HUES64 (cell line): Measurements from ENCODE around the gene DCLK1.
"Not testable (repeated sequence)": the region's sequence is repeated elsewhere in the genome, so short reads cannot be mapped to it uniquely, and the experiment has no call there.

Experiments
- H3K27ac ChIP-seq: 2 replicates; pipeline ENCODE4 v1.7.0; 2013; ENCODE audit warnings: low read depth, low read length, inconsistent platforms
- H3K27me3 ChIP-seq: 2 replicates; pipeline ENCODE4 v1.6.1; 2013; ENCODE audit warnings: mild to moderate bottlenecking, low read length; ENCODE audit not compliant: insufficient read depth
- H3K36me3 ChIP-seq: 2 replicates; pipeline ENCODE4 v1.6.1; 2013; ENCODE audit warnings: mild to moderate bottlenecking, low read length; ENCODE audit not compliant: insufficient read depth
- H3K4me1 ChIP-seq: 2 replicates; pipeline ENCODE4 v1.6.1; 2013; ENCODE audit warnings: mild to moderate bottlenecking, low read length, moderate library complexity; ENCODE audit not compliant: insufficient read depth
- H3K4me3 ChIP-seq: 2 replicates; pipeline ENCODE4 v1.5.1; 2013; ENCODE audit warnings: mild to moderate bottlenecking, low read length, moderate library complexity
- H3K9ac ChIP-seq: 2 replicates; pipeline ENCODE4 v1.6.1; 2013; ENCODE audit warnings: mild to moderate bottlenecking, low read depth, low read length
- H3K9me3 ChIP-seq: 2 replicates; pipeline ENCODE4 v1.6.1; 2013; ENCODE audit warnings: low read depth, low read length; ENCODE audit not compliant: insufficient read depth
- WGBS: fragments of 150-250, 120-280 bp; methylation state at CpG from one replicate; pipeline ENCODE4 v1.1.7; 2013; ENCODE audit warnings: missing lambda C conversion rate; 5-methylcytosine and 5-hydroxymethylcytosine counted together

Gene DCLK1

DNA sequence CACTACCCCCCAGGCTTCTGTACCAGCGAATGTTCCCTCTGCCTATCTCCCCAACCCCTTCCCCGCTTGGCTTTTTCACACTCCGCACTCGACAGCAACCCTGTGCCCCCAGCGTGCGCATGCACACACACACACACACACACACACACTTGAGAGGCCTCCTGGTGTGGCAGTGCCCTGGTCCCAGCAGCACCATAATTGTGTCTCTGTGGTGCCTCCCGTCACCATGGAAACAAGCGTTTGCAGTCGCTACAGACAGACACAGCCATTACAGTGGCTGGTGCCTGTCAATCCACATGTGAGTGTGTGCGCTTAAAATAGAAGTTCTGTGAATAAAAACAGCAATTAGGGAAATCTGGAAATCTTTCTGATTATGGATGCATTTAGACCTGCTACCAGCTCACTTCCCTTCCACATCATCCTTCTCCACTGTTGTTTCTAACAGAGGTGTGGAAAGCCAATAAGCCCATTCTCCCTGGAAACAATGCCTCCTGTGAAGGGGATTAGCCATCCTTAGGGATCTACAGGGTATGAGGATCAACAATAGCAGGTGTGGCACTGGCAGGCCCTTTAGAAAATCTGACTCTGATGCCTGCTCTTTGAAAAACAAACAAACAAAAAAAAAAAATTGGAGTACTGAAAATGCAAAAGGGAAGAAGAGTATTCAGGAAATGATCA lies 146.3 kb downstream of the DCLK1 start:
- no peak overlapping the region for H3K27ac ChIP-seq
- 78% methylated on average over 10 of the region's 10 CpGs for WGBS
- H3K27me3 ChIP-seq, result no peaks in the 10 kb centered on the region
- H3K4me1 ChIP-seq, result peaks cover 38% of the 10 kb centered on the region
- H3K9me3 ChIP-seq, result peaks cover 11% of the 10 kb centered on the region
- H3K4me3 ChIP-seq, result no peak overlapping the region
- H3K9ac ChIP-seq, result no peak overlapping the region
- no peaks in the 10 kb centered on the region for H3K36me3 ChIP-seq

DNA sequence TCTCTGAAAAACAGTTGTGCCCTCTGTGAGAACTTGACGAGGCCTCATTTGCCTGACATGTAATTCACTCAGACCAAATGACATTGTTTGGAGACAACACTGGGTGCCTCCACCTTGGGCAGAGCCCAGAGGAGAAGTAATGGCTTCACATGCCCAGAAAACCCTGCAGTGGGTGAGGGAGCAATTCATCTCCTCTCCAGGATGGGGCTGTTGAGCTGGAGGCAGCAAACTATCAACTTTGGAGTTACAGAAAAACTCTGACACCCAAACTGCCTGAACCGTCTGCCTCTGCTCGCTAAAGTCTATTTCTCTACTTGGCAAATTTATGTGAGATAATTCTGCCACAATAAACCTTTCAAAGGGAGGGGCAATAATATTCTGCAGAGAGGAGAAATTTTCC lies 146.9 kb downstream of the DCLK1 start:
- Histone ChIP-seq H3K4me3 (no peak overlapping the region), H3K9me3 (peaks cover 15% of the 10 kb centered on the region), H3K27me3 (no peaks in the 10 kb centered on the region), H3K9ac (no peak overlapping the region), H3K4me1 (peaks cover 38% of the 10 kb centered on the region), H3K36me3 (no peaks in the 10 kb centered on the region), H3K27ac (no peak overlapping the region)
- WGBS, result 97% methylated on average over 3 of the region's 3 CpGs

DNA sequence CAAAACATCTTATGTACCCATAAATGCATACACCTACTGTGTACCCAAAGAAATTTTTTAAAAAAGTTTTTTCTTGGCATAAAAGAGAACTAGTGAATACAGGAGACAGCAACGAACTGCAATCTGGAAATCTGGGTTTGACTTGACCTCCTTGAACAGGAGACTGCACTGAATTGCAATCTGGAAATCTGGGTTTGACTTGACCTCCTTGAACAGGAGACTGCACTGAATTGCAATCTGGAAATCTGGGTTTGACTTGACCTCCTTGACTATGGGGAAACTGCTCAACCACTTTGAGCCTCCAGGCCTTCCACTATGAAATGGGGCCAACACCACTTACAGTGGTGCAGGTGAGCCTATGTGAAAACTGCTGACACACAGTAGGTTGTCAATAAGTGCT lies 147.5 kb downstream of the DCLK1 start:
- not testable (repeated sequence) for H3K27ac ChIP-seq, H3K9ac ChIP-seq, H3K27me3 ChIP-seq, H3K4me3 ChIP-seq, H3K36me3 ChIP-seq
- H3K4me1 ChIP-seq, result peaks cover 44% of the 10 kb centered on the region
- peaks cover 15% of the 10 kb centered on the region for H3K9me3 ChIP-seq
- 91% methylated on average over 1 of the region's 1 CpG for WGBS

DNA sequence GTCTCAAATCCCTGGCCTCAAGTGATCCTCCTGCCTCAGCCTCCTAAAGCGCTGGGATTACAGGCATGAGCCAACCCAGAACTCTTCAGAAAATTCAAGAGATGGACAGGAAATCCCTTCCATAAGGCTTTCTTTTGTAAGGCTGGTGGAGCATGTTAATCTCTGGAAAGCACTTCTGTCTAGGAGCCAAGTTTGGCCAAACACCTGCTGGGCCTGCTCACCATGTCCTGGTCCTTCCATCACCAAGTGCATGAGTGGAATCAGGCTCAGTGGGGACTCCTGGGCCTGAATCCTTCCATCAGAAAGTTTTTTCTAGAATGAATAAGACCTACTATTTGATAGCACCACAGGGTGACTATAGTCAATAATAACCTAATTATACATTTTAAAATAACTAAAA lies 148.0 kb downstream of the DCLK1 start:
- no peak overlapping the region for H3K4me3 ChIP-seq

DNA sequence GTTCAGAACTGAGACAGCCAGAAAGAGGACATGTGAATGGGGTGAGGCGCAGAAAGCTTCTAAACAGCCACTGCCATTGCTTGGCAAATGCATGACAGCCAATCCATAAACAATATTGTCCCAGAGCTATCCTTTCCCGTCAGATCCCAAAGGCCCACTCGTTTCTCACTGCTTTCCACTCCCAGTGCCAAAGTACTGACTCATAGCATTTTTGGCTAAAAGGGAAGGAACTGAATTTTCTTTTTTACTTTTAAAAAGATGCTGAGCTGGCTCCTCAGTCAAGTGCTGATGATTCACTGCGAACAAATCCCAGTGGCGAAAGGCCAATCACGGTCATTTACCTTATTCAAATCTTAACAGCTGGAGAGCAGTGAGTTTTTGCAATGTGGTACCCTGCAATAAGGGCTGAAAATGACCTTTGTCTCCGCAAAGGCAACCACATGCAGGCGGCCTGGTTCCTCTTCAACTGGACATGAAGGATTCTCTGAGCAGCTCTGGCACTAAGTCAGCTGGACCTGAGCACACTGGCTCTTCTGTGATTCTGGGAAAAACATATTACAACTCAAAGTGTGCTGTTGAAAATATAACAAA lies 151.7 kb downstream of the DCLK1 start:
- peaks cover 22% of the 10 kb centered on the region for H3K9me3 ChIP-seq
- H3K27me3 ChIP-seq, result no peaks in the 10 kb centered on the region
- no peak overlapping the region for H3K9ac ChIP-seq
- H3K36me3 ChIP-seq, result no peaks in the 10 kb centered on the region
- peaks cover 8% of the 10 kb centered on the region; the same call in 1 of the 2 replicates for H3K4me1 ChIP-seq
- H3K4me3 ChIP-seq, result no peak overlapping the region
- no peak overlapping the region for H3K27ac ChIP-seq
- 93% methylated on average over 8 of the region's 8 CpGs for WGBS

More for the DNA sequence above, 148.0 kb downstream of the DCLK1 start:
- H3K27ac ChIP-seq, result no peak overlapping the region
- H3K9me3 ChIP-seq, result peaks cover 15% of the 10 kb centered on the region
- no peaks in the 10 kb centered on the region for H3K27me3 ChIP-seq
- no peak overlapping the region for H3K9ac ChIP-seq
- WGBS, result 94% methylated on average over 1 of the region's 1 CpG
- H3K36me3 ChIP-seq, result no peaks in the 10 kb centered on the region
- peaks cover 40% of the 10 kb centered on the region for H3K4me1 ChIP-seq

DNA sequence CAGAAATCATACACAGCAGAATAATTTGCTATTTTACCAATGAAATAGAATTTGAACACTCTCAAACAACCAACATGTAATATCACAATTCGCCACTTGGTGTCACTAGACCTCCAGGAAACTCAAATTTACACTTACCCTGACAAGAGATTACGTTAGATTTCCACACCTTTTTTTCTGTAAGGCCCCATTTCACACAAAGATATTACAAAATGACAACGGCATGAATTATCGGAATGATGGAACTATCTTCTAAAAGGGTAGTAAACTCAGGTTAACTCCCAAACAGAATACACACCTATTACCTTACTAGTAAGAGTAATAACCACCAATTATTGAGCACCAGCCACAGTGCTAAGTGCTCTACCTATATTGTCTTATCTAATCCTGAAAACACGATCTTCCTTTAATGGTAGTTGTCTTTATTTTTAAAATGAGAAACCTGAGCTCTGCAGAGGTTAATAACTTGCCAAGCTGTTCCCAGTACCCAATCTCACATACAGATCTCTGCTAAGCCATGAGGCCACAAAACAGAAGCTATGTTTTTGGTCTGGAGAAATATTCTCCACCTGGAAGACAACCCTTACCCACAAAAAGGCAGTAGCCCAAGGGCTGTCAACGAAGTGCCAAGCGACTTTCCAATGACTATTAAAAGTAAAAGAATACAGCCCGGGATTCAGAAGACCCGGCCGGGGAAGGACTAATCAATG lies 152.4 kb downstream of the DCLK1 start:
- Histone ChIP-seq H3K36me3 (no peaks in the 10 kb centered on the region), H3K4me1 (0 out of 2 replicates have a peak, but pooled peaks cover 7% of the 10 kb centered on the region), H3K9me3 (peaks cover 22% of the 10 kb centered on the region), H3K4me3 (no peak overlapping the region), H3K9ac (no peak overlapping the region), H3K27me3 (no peaks in the 10 kb centered on the region), H3K27ac (no peak overlapping the region)
- 60% methylated on average over 9 of the region's 10 CpGs for WGBS

DNA sequence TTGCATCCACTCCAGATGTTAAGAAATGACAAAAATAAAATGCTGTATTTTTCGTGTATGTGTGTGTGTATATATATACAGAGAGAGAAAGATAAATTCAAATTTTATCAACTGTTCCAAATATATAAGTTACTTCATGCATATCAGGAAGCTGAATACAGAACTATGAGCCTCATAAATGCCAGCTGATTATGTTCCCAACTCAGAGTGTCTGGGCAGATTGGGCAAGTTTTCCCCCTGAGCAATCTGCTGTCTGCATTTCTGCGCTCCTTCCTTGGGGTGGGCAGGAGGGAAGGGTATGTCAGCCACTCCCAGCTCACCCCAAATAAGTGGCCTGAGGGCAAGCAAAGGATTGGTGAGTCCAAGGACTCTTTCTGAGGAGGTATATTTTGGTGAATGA lies 154.1 kb downstream of the DCLK1 start:
- Histone ChIP-seq H3K9ac (no peak overlapping the region), H3K4me3 (no peak overlapping the region), H3K4me1 (0 out of 2 replicates have a peak, but pooled peaks cover 7% of the 10 kb centered on the region), H3K9me3 (peaks cover 22% of the 10 kb centered on the region), H3K36me3 (no peaks in the 10 kb centered on the region), H3K27ac (no peak overlapping the region), H3K27me3 (no peaks in the 10 kb centered on the region)
- 100% methylated on average over 1 of the region's 2 CpGs for WGBS

DNA sequence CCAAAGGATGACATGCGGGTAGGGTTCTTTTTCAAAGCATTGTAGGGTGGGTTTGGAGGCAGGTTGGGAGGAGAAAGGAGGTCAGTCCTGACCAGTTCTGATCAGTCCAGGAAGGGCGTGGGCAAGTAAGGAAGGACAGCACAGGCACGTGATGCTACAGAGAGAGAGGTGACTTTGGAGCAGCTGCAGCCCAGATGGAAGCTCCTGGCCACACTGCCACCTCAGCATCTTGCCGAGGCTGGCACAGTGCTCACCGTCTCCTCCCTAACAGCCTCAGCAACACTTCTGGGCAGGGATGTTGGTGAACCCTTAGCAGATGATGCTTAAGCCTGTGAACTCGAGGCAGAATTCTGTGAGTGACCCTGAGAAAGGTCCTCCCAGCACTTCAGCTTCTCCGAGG lies 155.1 kb downstream of the DCLK1 start:
- no peaks in the 10 kb centered on the region for H3K27me3 ChIP-seq
- no peak overlapping the region for H3K4me3 ChIP-seq
- H3K27ac ChIP-seq, result no peak overlapping the region
- H3K4me1 ChIP-seq, result 0 out of 2 replicates have a peak, but pooled peaks cover 7% of the 10 kb centered on the region
- H3K9ac ChIP-seq, result no peak overlapping the region
- H3K36me3 ChIP-seq, result no peaks in the 10 kb centered on the region
- 92% methylated on average over 7 of the region's 7 CpGs for WGBS
- peaks cover 22% of the 10 kb centered on the region for H3K9me3 ChIP-seq

DNA sequence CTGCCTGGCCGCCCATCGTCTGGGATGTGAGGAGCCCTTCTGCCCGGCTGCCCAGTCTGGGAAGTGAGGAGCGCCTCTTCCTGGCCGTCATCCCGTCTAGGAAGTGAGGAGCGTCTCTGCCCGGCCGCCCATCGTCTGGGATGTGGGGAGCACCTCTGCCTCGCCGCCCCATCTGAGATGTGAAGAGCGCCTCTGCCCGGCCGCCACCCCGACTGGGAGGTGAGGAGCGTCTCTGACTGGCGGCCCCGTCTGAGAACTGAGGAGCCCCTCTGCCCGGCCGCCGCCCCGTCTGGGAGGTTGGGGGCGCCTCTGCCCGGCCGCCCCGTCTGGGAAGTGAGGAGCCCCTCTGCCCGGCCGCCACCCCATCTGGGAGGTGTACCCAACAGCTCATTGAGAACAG lies 164.2 kb downstream of the DCLK1 start:
- not testable (repeated sequence) for H3K4me3 ChIP-seq, H3K36me3 ChIP-seq, H3K27ac ChIP-seq, H3K4me1 ChIP-seq, H3K27me3 ChIP-seq, H3K9ac ChIP-seq
- H3K9me3 ChIP-seq, result peaks cover 14% of the 10 kb centered on the region
- WGBS, result 98% methylated on average over 29 of the region's 29 CpGs

DNA sequence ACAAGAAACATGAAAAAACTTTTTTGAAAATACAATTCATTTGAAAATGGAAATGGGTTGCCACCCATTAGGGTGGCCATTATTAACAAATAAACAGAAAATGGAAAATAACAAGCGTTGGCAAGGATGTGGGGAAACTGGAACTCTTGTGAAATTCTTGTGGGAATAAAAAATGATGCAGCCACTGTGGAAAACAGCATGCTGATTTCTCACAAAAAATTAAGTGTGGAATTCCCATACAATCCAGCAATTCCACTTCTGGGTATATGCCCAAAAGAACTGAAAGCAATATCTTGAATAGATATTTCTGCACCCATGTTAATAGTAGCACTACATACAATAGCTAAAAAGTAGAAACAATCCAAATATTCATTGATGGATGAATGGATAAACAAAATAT lies 165.2 kb downstream of the DCLK1 start:
- no peaks in the 10 kb centered on the region for H3K36me3 ChIP-seq
- no peaks in the 10 kb centered on the region for H3K27me3 ChIP-seq
- no peak overlapping the region for H3K4me3 ChIP-seq
- H3K9me3 ChIP-seq, result peaks cover 14% of the 10 kb centered on the region
- H3K9ac ChIP-seq, result no peak overlapping the region
- 95% methylated on average over 1 of the region's 1 CpG for WGBS
- H3K27ac ChIP-seq, result no peak overlapping the region
- H3K4me1 ChIP-seq, result no peaks in the 10 kb centered on the region

DNA sequence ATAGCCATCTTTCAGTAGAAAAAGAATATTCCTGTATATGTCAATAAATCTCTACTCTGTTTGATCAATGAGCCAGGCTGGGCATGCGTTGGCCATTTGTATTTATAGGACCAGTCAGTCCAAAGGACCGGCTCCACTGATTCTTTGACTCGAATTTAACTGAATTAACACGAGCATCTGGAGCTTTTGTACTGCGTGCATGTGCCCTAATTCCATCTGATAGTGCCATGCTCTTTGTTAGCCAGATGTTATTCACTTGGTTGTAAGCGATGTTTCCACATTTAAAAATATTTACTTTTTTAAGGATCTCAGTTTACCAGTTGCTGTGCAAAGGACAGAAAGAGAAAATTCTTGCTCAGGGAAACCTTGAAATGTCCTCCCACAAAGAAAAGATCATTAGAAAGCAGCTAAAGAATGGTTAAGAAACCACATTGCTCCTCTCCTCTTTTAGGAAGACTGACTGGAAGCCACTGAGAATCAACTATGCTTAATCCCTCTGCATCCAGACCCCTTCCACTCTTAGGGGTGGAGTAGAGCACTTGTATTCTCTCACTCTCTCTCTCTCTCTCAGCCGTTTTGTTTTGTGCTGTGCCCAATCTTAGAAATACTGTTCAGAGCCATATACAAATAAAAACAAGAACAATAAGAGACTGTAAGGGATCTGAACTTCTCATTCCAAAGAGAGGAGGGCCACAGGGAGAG lies 165.8 kb downstream of the DCLK1 start:
- no peaks in the 10 kb centered on the region for H3K27me3 ChIP-seq
- no peak overlapping the region for H3K27ac ChIP-seq
- peaks cover 14% of the 10 kb centered on the region for H3K9me3 ChIP-seq
- 96% methylated on average over 6 of the region's 7 CpGs for WGBS
- no peak overlapping the region for H3K9ac ChIP-seq
- no peak overlapping the region for H3K4me3 ChIP-seq
- H3K36me3 ChIP-seq, result no peaks in the 10 kb centered on the region
- H3K4me1 ChIP-seq, result no peaks in the 10 kb centered on the region
